ENCODE data around the gene ORC6. TPM values are rescaled to one million over a fixed set of nuclear protein-coding genes. Genes with fewer than 3 reads are reported as not detected.

The ORC6 gene
- total and polyA plus RNA-seq, 2 donors (not counting 1 experiment from before 2014, with no cell fraction given), result 4.7 to 4.8 TPM

GRCh38 chr16:46731691-46732555, 42.5 kb downstream of the ORC6 start:
- intact Hi-C loops (cut with micrococcal nuclease), result no loop called here
- Mint-ChIP-seq H3K27ac (no peak overlapping the region), H3K4me3 (no peak overlapping the region), H3K4me1 (no peaks in the 10 kb centered on the region), H3K27me3 (no peaks in the 10 kb centered on the region), H3K9me3 (ENCODE audit: insufficient read depth) (no peaks in the 10 kb centered on the region)
- CTCF ChIA-PET, result no interaction called here
- Histone ChIP-seq H3K9ac (ENCODE audit: low read length) (no peak overlapping the region), H3K79me2 (ENCODE audit: control insufficient read depth, insufficient read depth, low read length) (no peaks in the 10 kb centered on the region), H3K36me3 (replicated peaks in 1 of 2; ENCODE audit: control extremely low read depth in 1 of 2, control insufficient read depth in 1 of 2, extremely low read depth in 1 of 2, insufficient read depth in 2 of 2, low read length in 1 of 2) (no peaks in the 10 kb centered on the region), H3K9me3 (ENCODE audit: control extremely low read depth in 1 of 3, control insufficient read depth in 2 of 3, insufficient read depth in 1 of 3, low read length in 2 of 3) (no peaks in the 10 kb centered on the region), H3K4me3 (ENCODE audit: control extremely low read depth in 1 of 5, extremely low read depth in 1 of 5, insufficient read depth in 1 of 5, low read depth in 2 of 5, low read length in 4 of 5) (no peak overlapping the region), H3K27me3 (replicated peaks in 1 of 4; ENCODE audit: control extremely low read depth in 1 of 4, control insufficient read depth in 3 of 4, insufficient read depth in 4 of 4, low read length in 3 of 4) (peaks cover 0 to 2% (median 0%) of the 10 kb centered on the region in 4 experiments), H2AFZ (ENCODE audit: insufficient read depth, low read depth, low read length, poor library complexity, severe bottlenecking) (no peak overlapping the region), H3K4me1 (ENCODE audit: control insufficient read depth in 2 of 2, insufficient read depth in 2 of 2, low read length in 2 of 2) (no peaks in the 10 kb centered on the region), H3K27ac (ENCODE audit: low read length in 2 of 2) (no peak overlapping the region), H3K4me2 (replicated peaks; ENCODE audit: low read depth, low read length, poor library complexity, severe bottlenecking) (no peak overlapping the region), H4K20me1 (ENCODE audit: control insufficient read depth, insufficient read depth, low read length, poor library complexity, severe bottlenecking) (no peaks in the 10 kb centered on the region)
- no peak for TF ChIP-seq EZH2 (IDR thresholded peaks at IDR 0.05; ENCODE audit: borderline replicate concordance, insufficient read depth, low read depth, low read length, poor library complexity, severe bottlenecking)
- no peak for TF ChIP-seq CTCF (IDR thresholded peaks at IDR 0.05)
- WGBS (ENCODE audit: insufficient coverage), result 95% methylated on average over 23 of the region's 23 CpGs
- no peak for DNase-seq
- POLR2A ChIA-PET, result no interaction called here
- ATAC-seq (ENCODE audit: low read depth), result no peak

GRCh38 chr16:46732561-46732960, 43.1 kb downstream of the ORC6 start:
- Histone ChIP-seq H4K20me1 (ENCODE audit: control insufficient read depth, insufficient read depth, low read length, poor library complexity, severe bottlenecking) (no peaks in the 10 kb centered on the region), H3K36me3 (replicated peaks in 1 of 2; ENCODE audit: control extremely low read depth in 1 of 2, control insufficient read depth in 1 of 2, extremely low read depth in 1 of 2, insufficient read depth in 2 of 2, low read length in 1 of 2) (no peaks in the 10 kb centered on the region), H3K27me3 (replicated peaks in 1 of 4; ENCODE audit: control extremely low read depth in 1 of 4, control insufficient read depth in 3 of 4, insufficient read depth in 4 of 4, low read length in 3 of 4) (peaks cover 0 to 1% (median 0%) of the 10 kb centered on the region in 4 experiments), H3K4me3 (ENCODE audit: control extremely low read depth in 1 of 5, extremely low read depth in 1 of 5, insufficient read depth in 1 of 5, low read depth in 2 of 5, low read length in 4 of 5) (no peak overlapping the region), H3K79me2 (ENCODE audit: control insufficient read depth, insufficient read depth, low read length) (no peaks in the 10 kb centered on the region), H3K4me2 (replicated peaks; ENCODE audit: low read depth, low read length, poor library complexity, severe bottlenecking) (no peak overlapping the region), H3K9ac (ENCODE audit: low read length) (no peak overlapping the region), H3K9me3 (ENCODE audit: control extremely low read depth in 1 of 3, control insufficient read depth in 2 of 3, insufficient read depth in 1 of 3, low read length in 2 of 3) (no peaks in the 10 kb centered on the region), H2AFZ (ENCODE audit: insufficient read depth, low read depth, low read length, poor library complexity, severe bottlenecking) (no peak overlapping the region), H3K27ac (ENCODE audit: low read length in 2 of 2) (no peak overlapping the region), H3K4me1 (ENCODE audit: control insufficient read depth in 2 of 2, insufficient read depth in 2 of 2, low read length in 2 of 2) (no peaks in the 10 kb centered on the region)
- no peak overlapping the region for H3K4me3 Mint-ChIP-seq
- no peak for DNase-seq
- no peak for TF ChIP-seq EZH2 (IDR thresholded peaks at IDR 0.05; ENCODE audit: borderline replicate concordance, insufficient read depth, low read depth, low read length, poor library complexity, severe bottlenecking)
- no peak for TF ChIP-seq CTCF (IDR thresholded peaks at IDR 0.05)
- intact Hi-C loops (cut with micrococcal nuclease), result no loop called here
- ChIA-PET CTCF (no interaction called here), POLR2A (no interaction called here)
- no peak for ATAC-seq (ENCODE audit: low read depth)
- no peaks in the 10 kb centered on the region for H3K27me3 Mint-ChIP-seq
- no peak overlapping the region for H3K27ac Mint-ChIP-seq
- H3K9me3 Mint-ChIP-seq (ENCODE audit: insufficient read depth), result no peaks in the 10 kb centered on the region
- H3K4me1 Mint-ChIP-seq, result no peaks in the 10 kb centered on the region
- WGBS (ENCODE audit: insufficient coverage), result 97% methylated on average over 2 of the region's 4 CpGs

All from B cell (primary cell).